Esophagus squamous epithelium (tissue), 5 donors: ENCODE data around the gene ALPK1. TPM values are rescaled to one million over a fixed set of nuclear protein-coding genes. Genes with fewer than 3 reads are reported as not detected.

Source experiments
- DNase-seq: peaks from one replicate; lab custom pipeline; 2025; lab: John Stamatoyannopoulos, UW
- H3K27ac ChIP-seq, 4 donors: fragments of 200-600 bp; sonication (generic); one replicate each; pipeline ENCODE4 v1.5.1; 2016 to 2019; ENCODE audit warnings: mild to moderate bottlenecking in 1 of 4
- H3K27me3 ChIP-seq, 4 donors: fragments of 200-600 bp; sonication (generic); 1 replicate in 3 of 4; 2 replicates in 1 of 4; pipeline versions ENCODE4 v1.5.1 to v1.6.0; 2017 to 2021; ENCODE audit warnings: antibody characterized with exemption in 1 of 4
- H3K36me3 ChIP-seq, 3 donors: fragments of 200-600 bp; sonication (generic); one replicate each; pipeline ENCODE4 v1.5.1; 2016 to 2019
- H3K4me1 ChIP-seq, 3 donors: fragments of 200-600 bp; sonication (generic); one replicate each; pipeline ENCODE4 v1.5.1; 2017 to 2019
- H3K4me3 ChIP-seq, 4 donors: fragments of 200-600 bp; sonication (generic); 1 replicate in 3 of 4; 2 replicates in 1 of 4; pipeline ENCODE4 v1.5.1; 2016 to 2019; ENCODE audit warnings: mild to moderate bottlenecking in 2 of 4, moderate library complexity in 1 of 4
- H3K9me3 ChIP-seq, 3 donors: fragments of 200-600 bp; sonication (generic); one replicate each; pipeline ENCODE4 v1.5.1; 2016 to 2019
- CTCF ChIP-seq, 6 experiments: fragments of 450-650 bp in 4 of 6; fragments of 200-600 bp in 2 of 6; sonication (generic) in 2 of 6; IDR thresholded peaks; one replicate each; pipeline ENCODE4 v1.5.1; 2016 to 2019; ENCODE audit warnings: antibody characterized with exemption in 6 of 6, mild to moderate bottlenecking in 4 of 6, moderate library complexity in 4 of 6
- POLR2A ChIP-seq, 4 donors: fragments of 450-650 bp; IDR thresholded peaks; one replicate each; pipeline ENCODE4 v1.6.1; 2017; ENCODE audit warnings: antibody characterized with exemption in 4 of 4, mild to moderate bottlenecking in 4 of 4, moderate library complexity in 3 of 4
- WGBS, 2 donors: methylation state at CpG; one replicate each; pipeline ENCODE4 v1.1.5; 2018; 5-methylcytosine and 5-hydroxymethylcytosine counted together
- intact Hi-C: fragments of 100-400 bp; cut with DNase I; formaldehyde crosslinking; loops from one replicate; pipeline ENCODE4 v1.15.0; 2022
- total RNA-seq, 4 donors: library from RNA; depleted of rRNA; stranded (reverse); fragments of >200 nt; gene quantifications; one replicate each; pipeline ENCODE4 v1.1.0, GENCODE V29; 2016
- donor health status: DM: yes; HTN: yes; CAD: no.

ALPK1 gene
- 10 to 100 TPM; 12.6 to 19.5 (median 12.8) TPM for total RNA-seq

GRCh38 chr4:112296949-112297880 is at the start of gene ALPK1:
ALPK1 (plus strand) TSS chr4:112297369.
- peak within 1 kb of the TSS; percentile 77 to 91 (median 79) for H3K27ac ChIP-seq
- TF ChIP-seq CTCF (IDR thresholded peaks at IDR 0.05) (no peak), POLR2A (IDR thresholded peaks at IDR 0.05) (peak in 2 of 4 donors; percentile 40 to 57)
- peaks cover 0 to 28% (median 6%) of the 10 kb centered on the region in 3 donors for H3K4me1 ChIP-seq
- peak within 1 kb of the TSS; percentile 19 to 63 (median 46) for H3K4me3 ChIP-seq
- H3K36me3 ChIP-seq: peaks cover 0 to 11% (median 0%) of the 10 kb centered on the region in 3 donors
- intact Hi-C loops: no loop called here
- no peaks in the 10 kb centered on the region for H3K27me3 ChIP-seq
- H3K9me3 ChIP-seq: no peaks in the 10 kb centered on the region
- 0 to 1% methylated on average over 4 of the region's 4 CpGs for WGBS, 2 donors
- no peak for DNase-seq

DNA sequence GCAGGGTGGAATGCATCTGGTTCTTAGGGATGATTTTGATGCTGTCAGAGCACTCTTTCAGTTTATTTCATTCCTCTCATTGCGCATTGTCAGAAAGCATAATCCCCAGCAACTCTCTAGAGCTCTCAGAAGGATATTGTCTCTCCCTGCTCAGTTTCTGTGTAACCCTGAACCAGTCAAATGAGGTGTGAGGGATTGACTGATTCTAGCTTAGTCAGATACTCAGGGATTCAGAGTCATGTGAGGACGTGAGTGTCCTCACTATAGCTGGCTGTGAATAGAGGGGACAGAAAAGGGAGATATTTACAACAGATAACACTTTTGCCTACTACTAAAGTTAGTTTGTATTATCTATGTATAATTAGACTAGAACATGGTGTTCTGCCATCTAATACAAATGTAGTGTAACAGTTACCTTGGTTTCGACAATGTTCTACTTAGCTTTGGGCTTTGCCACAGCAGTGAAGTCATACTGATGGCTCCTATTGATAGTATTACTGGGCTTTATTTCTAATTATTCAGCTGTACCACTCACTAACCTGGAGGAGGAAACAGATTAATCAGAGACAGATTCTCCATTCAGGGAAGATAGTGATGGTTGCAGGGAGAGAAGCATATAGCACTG is 46.0 kb upstream of the ALPK1 start:
- intact Hi-C loops: no loop called here
- no peaks in the 10 kb centered on the region for H3K9me3 ChIP-seq
- no peaks in the 10 kb centered on the region for H3K4me1 ChIP-seq
- H3K4me3 ChIP-seq: no peak overlapping the region
- no peak overlapping the region for H3K27ac ChIP-seq
- WGBS, 2 donors: 91 to 92% methylated on average over 3 of the region's 3 CpGs
- DNase-seq: no peak
- TF ChIP-seq POLR2A (IDR thresholded peaks at IDR 0.05) (no peak), CTCF (IDR thresholded peaks at IDR 0.05) (no peak)
- H3K27me3 ChIP-seq: no peaks in the 10 kb centered on the region
- H3K36me3 ChIP-seq: peaks cover 0 to 13% (median 0%) of the 10 kb centered on the region in 3 donors

DNA sequence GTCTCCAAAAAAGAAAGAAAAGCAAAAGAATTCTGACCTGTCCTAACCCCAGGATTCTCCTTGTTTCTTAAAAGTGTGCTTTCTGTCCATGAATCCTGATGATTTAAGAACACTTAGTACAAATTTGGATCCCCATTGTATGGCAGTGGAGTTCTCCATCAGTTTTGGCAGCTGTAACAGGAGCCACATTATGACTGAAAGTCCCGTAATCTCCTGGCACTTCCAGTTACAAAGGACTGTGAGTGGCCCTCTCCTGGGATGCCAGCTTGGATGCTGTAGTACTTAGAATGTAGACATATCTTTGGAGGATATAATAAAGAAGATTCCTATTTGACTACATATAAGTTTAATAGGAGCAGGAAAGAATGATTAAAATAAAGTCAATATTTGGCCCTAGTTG is 44.9 kb upstream of the ALPK1 start:
- DNase-seq: no peak
- peaks cover 0 to 14% (median 0%) of the 10 kb centered on the region in 3 donors for H3K36me3 ChIP-seq
- no peak overlapping the region for H3K4me3 ChIP-seq
- no peaks in the 10 kb centered on the region for H3K9me3 ChIP-seq
- TF ChIP-seq POLR2A (IDR thresholded peaks at IDR 0.05) (no peak), CTCF (IDR thresholded peaks at IDR 0.05) (no peak)
- intact Hi-C loops: no loop called here
- WGBS, 2 donors: 100% methylated on average over 1 of the region's 1 CpG
- H3K27me3 ChIP-seq: no peaks in the 10 kb centered on the region
- H3K4me1 ChIP-seq: no peaks in the 10 kb centered on the region
- no peak overlapping the region for H3K27ac ChIP-seq

GRCh38 chr4:112253382-112254000 is 43.7 kb upstream of the ALPK1 start:
- DNase-seq: no peak
- Histone ChIP-seq H3K36me3 (peaks cover 0 to 14% (median 0%) of the 10 kb centered on the region in 3 donors), H3K27me3 (no peaks in the 10 kb centered on the region), H3K4me3 (no peak overlapping the region), H3K9me3 (no peaks in the 10 kb centered on the region), H3K27ac (no peak overlapping the region), H3K4me1 (no peaks in the 10 kb centered on the region)
- intact Hi-C loops: no loop called here
- TF ChIP-seq CTCF (IDR thresholded peaks at IDR 0.05): no peak
- TF ChIP-seq POLR2A (IDR thresholded peaks at IDR 0.05): no peak
- 55 to 60% methylated on average over 2 of the region's 2 CpGs for WGBS, 2 donors
